ENCODE measurements around the gene RIT2. TPM values are rescaled to one million over a fixed set of nuclear protein-coding genes. Genes with fewer than 3 reads are reported as not detected.

Gene RIT2
- polyA plus RNA-seq, 1 donor from 2014 or later, result 1.1 TPM

- no peaks in the 10 kb centered on the region for H3K9me2 ChIP-seq (ENCODE audit: insufficient read depth, low read length)
- H3K27me3 ChIP-seq (ENCODE audit: insufficient read depth, low read depth, low read length), result no peaks in the 10 kb centered on the region
- H3F3A ChIP-seq (ENCODE audit: insufficient read depth, low read length, poor library complexity, severe bottlenecking), result no peaks in the 10 kb centered on the region
- H3K27ac ChIP-seq (ENCODE audit: low read length), result no peak overlapping the region
- H2AFZ ChIP-seq (ENCODE audit: low read depth, low read length), result no peak overlapping the region
- no peaks in the 10 kb centered on the region for H3K36me3 ChIP-seq (ENCODE audit: insufficient read depth, low read length)
- H3K4me2 ChIP-seq (ENCODE audit: low read length), result no peak overlapping the region
- no peak for TF ChIP-seq TAF1 (IDR thresholded peaks at IDR 0.05; ENCODE audit: low read depth)
- TF ChIP-seq EZH2 (IDR thresholded peaks at IDR 0.05; ENCODE audit: borderline replicate concordance, insufficient read depth, low read length, poor library complexity, severe bottlenecking), result no peak
- no peak for TF ChIP-seq MXI1 (conservative IDR thresholded peaks at IDR 0.05; ENCODE audit: poor library complexity, severe bottlenecking)
- no peak for TF ChIP-seq POLR2AphosphoS5 (IDR thresholded peaks at IDR 0.05)
- no peak for TF ChIP-seq RAD21 (conservative IDR thresholded peaks at IDR 0.05)
- no peak for TF ChIP-seq CTCF (IDR thresholded peaks at IDR 0.05; ENCODE audit: poor library complexity, severe bottlenecking)
- no peak for TF ChIP-seq REST (IDR thresholded peaks at IDR 0.05; ENCODE audit: borderline replicate concordance)
- TF ChIP-seq EP300 (conservative IDR thresholded peaks at IDR 0.05; ENCODE audit: poor library complexity, severe bottlenecking), result no peak
- no peak for TF ChIP-seq SMC3 (conservative IDR thresholded peaks at IDR 0.05; ENCODE audit: poor library complexity)
- H3K79me2 ChIP-seq (replicated peaks; ENCODE audit: insufficient read depth, low read length), result no peaks in the 10 kb centered on the region
- no peaks in the 10 kb centered on the region for H3K9me3 ChIP-seq (ENCODE audit: low read length)
- H3K9ac ChIP-seq (ENCODE audit: low read length), result no peak overlapping the region
- H3K4me3 ChIP-seq (ENCODE audit: low read length), result no peak overlapping the region
- H4K20me1 ChIP-seq (ENCODE audit: insufficient read depth), result no peaks in the 10 kb centered on the region
Measured at GRCh38 chr18:42950732-42951131, 164.8 kb downstream of the RIT2 start.

DNA sequence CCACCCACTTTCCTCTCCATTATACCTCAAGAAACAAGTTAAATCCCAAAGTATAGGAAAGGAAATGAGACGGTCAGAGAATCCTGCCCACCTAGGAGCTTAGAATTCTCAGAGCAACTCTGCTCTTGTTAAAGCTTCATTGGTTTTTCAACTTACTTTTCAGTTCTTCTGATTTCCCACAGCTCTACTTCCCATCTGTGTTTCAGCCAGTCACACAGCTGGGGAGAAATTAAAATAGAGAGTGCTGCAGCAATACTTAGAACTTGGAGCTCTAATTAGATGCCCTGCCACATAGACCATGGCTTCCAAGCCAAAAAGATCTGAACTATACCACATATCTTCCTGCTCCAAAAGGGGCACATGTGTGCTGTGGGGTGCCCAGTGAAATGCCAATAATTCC lies 166.7 kb downstream of the RIT2 start:
- Histone ChIP-seq H3K9me2 (ENCODE audit: insufficient read depth, low read length) (no peaks in the 10 kb centered on the region), H3K36me3 (ENCODE audit: insufficient read depth, low read length) (no peaks in the 10 kb centered on the region), H3K4me2 (ENCODE audit: low read length) (no peak overlapping the region), H3K27me3 (ENCODE audit: insufficient read depth, low read depth, low read length) (no peaks in the 10 kb centered on the region), H3K79me2 (replicated peaks; ENCODE audit: insufficient read depth, low read length) (no peaks in the 10 kb centered on the region), H4K20me1 (ENCODE audit: insufficient read depth) (no peaks in the 10 kb centered on the region), H3K9me3 (ENCODE audit: low read length) (no peaks in the 10 kb centered on the region), H3K4me3 (ENCODE audit: low read length) (no peak overlapping the region), H3K9ac (ENCODE audit: low read length) (no peak overlapping the region), H2AFZ (ENCODE audit: low read depth, low read length) (no peak overlapping the region), H3K27ac (ENCODE audit: low read length) (no peak overlapping the region), H3F3A (ENCODE audit: insufficient read depth, low read length, poor library complexity, severe bottlenecking) (no peaks in the 10 kb centered on the region)
- TF ChIP-seq SMC3 (conservative IDR thresholded peaks at IDR 0.05; ENCODE audit: poor library complexity) (no peak), CTCF (IDR thresholded peaks at IDR 0.05; ENCODE audit: poor library complexity, severe bottlenecking) (no peak), POLR2AphosphoS5 (IDR thresholded peaks at IDR 0.05) (no peak), MXI1 (conservative IDR thresholded peaks at IDR 0.05; ENCODE audit: poor library complexity, severe bottlenecking) (no peak), EZH2 (IDR thresholded peaks at IDR 0.05; ENCODE audit: borderline replicate concordance, insufficient read depth, low read length, poor library complexity, severe bottlenecking) (no peak), EP300 (conservative IDR thresholded peaks at IDR 0.05; ENCODE audit: poor library complexity, severe bottlenecking) (no peak), RAD21 (conservative IDR thresholded peaks at IDR 0.05) (no peak), TAF1 (IDR thresholded peaks at IDR 0.05; ENCODE audit: low read depth) (no peak), REST (IDR thresholded peaks at IDR 0.05; ENCODE audit: borderline replicate concordance) (no peak)
